Globus pallidus (tissue), 1 donor: Measurements from ENCODE around the gene SYTL1.
"Not testable (repeated sequence)": the region's sequence is repeated elsewhere in the genome, so short reads cannot be mapped to it uniquely, and the experiment has no call there.

Experiments
- DNase-seq: peaks from one replicate; pipeline ENCODE4 v3.0.0-alpha.2; 2015; ENCODE audit warnings: low spot score

SYTL1 gene

GRCh38 chr1:27383039-27383605, 41.3 kb downstream of the SYTL1 start, which contains the start of gene CD164L2:
Gene CD164L2 (minus strand): TSS chr1:27383333. CDS start chr1:27383239, 94 bp downstream.
- DNase-seq = no peak

GRCh38 chr1:27383661-27384060, 41.8 kb downstream of the SYTL1 start:
- no peak for DNase-seq

DNA sequence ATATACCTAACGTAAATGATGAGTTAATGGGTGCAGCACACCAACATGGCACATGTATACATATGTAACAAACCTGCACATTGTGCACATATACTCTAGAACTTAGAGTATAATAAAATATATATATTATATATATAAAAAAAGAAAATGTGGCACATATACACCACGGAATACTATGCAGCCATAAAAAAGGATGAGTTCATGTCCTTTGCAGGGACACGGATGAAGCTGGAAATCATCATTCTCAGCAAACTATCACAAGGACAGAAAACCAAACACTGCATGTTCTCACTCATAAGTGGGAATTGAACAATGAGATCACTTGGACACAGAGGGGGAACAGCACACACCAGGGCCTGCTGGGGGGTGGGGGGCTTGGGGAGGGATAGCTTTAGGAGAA, 43.0 kb downstream of the SYTL1 start:
- DNase-seq = not testable (repeated sequence)

GRCh38 chr1:27388337-27389005, 46.6 kb downstream of the SYTL1 start:
- DNase-seq = no peak

DNA sequence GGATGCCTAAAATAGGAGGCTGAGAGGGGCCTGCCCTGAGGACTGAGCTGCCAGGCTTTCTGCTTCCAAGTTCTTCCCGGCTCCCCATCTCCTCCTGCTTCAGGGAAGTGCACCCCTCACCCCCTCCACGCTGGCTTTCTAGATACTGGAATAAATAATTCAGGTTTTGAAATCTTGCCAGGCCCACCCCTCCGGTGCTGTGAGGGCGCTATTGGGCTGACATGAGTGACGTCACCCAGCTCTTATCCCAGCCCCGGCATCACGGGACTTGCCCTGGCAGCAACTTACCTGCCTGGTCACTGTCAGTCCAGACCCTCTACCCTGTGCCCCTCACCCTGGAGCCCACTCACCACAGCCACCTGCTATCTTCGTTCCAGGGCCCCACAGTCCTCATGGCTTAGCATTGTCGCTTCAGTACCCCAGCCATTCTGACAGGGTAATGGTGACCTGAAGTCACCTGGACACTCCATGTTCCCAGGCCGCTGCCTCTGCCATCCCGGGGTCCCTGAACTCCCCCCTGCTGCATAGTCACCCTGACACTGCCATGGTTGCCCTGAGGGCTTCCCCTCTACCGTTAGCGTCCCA, 49.8 kb downstream of the SYTL1 start:
- peak; percentile 44 for DNase-seq

DNA sequence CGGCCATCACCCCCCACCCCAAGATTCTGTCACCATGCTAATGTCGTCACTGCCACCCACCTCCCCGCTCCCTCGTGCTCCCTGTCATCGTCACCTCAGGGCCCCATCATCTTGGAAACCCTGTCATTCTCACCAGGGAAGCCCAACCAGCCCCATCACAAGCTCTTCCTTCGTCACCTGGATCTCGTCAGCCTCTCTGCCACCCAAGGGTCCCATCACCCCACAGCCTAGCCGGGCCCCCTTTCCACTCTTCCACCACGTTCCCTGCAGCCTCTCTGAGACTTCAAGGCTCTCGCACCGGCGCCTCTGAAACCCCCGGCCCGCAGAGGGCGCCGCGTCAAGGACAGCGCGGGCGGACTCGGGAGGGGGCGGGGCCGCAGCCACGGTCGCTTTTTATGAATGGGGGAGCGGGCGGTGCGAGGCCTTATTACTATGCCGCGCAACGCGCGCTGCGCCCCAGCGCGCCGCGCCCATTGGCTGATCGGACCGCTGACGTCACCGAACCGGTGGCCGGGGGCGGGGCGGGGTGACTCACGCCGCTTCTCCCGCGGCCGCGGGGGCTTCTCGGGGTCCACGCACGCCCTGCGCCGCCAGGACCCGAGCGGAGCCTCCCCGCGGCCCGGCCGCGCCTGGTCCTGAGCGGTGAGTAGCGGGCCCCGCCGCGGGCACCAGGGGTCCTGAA, 50.4 kb downstream of the SYTL1 start, which contains the start of gene GPR3:
GPR3 (plus strand) TSS at position 527 of the 682 bp plus-strand sequence. CDS start 1,177 bp downstream, outside the sequence.
- DNase-seq = peak; percentile 74

GRCh38 chr1:27392778-27393635, 51.2 kb downstream of the SYTL1 start:
- DNase-seq = no peak

- DNase-seq = no peak
These were observed 51.9 kb downstream of the SYTL1 start for GRCh38 chr1:27393641-27394281.

DNA sequence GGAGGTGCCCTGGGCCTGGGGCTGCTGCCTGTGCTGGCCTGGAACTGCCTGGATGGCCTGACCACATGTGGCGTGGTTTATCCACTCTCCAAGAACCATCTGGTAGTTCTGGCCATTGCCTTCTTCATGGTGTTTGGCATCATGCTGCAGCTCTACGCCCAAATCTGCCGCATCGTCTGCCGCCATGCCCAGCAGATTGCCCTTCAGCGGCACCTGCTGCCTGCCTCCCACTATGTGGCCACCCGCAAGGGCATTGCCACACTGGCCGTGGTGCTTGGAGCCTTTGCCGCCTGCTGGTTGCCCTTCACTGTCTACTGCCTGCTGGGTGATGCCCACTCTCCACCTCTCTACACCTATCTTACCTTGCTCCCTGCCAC, 52.4 kb downstream of the SYTL1 start:
- no peak for DNase-seq

DNA sequence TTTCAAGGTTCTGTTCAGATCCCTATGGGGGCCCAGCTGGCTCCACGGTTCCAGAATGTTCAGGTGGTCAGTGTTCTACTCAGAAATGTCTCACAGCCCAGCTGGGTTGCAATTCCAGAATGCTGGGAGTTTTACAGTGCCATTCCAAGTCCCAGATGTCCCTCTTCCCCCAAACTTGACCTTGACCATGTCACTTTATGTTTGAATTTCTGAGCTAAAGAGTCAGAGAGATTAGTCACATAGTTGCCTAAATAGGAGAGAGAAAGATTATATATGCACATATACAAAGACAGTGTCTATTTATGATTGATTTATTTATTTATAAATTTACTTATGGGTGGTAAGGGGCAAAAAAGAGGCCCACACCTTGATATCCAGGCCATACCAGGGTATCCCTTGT, 53.1 kb downstream of the SYTL1 start:
- DNase-seq = no peak

DNA sequence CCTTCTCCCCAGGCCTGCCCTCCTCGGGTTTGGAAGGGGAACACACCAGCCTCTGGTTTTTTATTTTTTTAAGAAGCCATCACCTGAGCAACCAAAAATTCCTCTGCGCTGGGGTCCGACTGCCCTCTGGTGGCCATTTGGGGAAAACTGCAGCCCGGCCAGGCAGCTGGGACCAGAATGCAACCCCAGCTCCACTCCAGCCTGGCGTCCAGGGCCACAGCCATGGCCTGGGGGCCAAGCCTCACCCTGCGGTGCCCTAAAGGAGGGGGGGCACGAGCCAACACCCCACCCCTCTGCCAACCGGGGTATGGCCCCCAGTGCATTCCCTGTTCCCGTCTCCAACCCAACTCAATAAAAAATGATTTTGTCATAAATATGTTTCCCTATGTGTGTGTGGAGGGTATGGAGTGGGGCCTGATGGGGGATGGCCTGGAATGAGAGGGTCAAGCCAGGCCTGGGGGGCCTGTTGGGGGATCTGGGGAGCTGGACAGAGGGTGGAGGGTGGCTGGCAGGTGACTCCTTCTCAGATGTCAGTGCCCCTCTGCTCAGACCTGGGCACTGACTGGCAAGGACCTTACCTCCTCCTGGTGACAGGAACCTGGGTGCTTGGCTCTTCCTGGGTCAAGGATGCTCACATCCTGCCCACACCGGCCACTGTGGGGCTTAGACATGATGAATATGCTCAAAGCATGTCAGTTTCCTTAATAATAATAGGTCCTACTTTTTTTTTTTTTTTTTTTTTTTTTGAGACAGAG, 53.8 kb downstream of the SYTL1 start:
- peak; percentile 54 for DNase-seq

GRCh38 chr1:27397110-27397509, 55.3 kb downstream of the SYTL1 start:
- no peak for DNase-seq

DNA sequence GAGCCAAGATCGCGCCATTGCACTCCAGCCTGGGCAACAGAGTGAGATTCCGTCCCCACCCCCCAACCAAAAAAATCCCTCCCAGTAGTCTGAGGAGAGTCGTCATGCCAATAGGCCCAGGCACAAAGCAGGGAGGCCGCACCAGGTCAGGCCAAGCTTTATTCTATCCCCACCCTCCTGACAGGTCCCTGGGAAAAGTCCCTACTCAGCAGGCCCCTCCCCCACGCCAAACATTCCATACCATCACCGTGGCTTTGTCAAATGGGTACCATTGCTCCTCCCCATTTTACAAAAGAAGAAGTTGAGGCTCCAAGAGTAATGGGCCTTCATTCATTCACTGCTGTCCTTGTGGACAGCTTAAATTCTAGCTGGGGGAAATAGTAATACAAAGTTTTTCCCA, 55.9 kb downstream of the SYTL1 start:
- DNase-seq = no peak

- no peak for DNase-seq
These were observed 56.8 kb downstream of the SYTL1 start for GRCh38 chr1:27398405-27399149.

DNA sequence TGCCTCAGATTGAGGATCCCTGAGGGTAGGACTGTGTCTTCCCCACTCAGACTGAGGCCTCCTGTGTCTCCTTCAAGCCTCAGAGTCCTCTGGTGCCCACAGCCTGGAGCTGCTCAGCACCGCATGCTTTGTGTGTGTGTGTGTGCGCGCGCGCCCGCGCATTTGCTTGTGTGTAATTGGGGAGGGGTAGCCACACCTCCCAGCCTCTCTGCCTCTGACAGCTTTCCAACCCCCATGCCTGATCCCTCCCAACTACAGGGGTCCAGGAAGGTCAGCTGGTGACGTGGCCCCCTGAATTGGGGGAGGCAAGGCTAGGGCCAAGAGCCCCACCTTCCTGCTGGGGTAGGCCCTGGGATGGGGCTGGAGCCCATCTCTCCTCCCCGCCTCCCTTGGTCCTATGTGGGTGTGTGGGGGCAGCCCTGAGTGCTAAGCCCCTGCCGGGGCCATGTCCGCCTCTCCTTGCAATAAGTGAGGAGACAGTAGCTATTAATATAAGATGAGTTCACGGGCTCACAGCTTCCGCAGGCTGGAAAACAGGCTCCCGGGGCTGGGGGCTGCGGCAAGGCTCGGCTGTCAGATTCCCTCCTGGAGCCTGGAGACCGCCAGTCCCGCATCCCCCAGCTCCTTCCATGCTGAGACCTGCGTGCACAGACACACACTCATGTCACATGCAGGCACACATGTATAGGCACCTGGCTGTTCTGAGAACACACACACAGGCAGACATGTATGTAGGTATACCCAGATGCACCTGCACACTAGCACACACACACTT, 57.6 kb downstream of the SYTL1 start:
- DNase-seq = no peak

GRCh38 chr1:27400082-27400962, 58.5 kb downstream of the SYTL1 start:
- DNase-seq = no peak

DNA sequence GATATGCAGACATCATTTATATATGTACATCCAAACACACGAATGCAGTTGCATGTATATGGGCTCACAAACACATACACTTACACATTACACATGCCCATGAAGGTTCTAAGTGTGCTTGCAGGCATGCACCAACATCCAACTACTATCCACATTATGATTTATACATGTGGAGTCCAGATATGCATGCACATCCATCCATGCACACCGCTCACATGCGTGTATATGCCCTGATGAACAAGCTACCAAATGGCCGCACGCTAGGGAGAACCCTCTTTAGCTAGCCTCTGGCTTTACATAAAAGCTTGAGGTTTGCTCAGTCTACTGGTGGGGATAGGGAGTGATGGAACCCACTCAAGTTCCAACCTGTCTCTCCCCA, 59.1 kb downstream of the SYTL1 start:
- DNase-seq = no peak

GRCh38 chr1:27402349-27402754, 60.5 kb downstream of the SYTL1 start:
- DNase-seq = peak; percentile 69
